H1 (cell line): ENCODE data around the gene CSRP1. TPM values are rescaled to one million over a fixed set of nuclear protein-coding genes. Genes with fewer than 3 reads are reported as not detected.

Source experiments
- CTCF ChIA-PET: fragments of 300-600 bp; sonication (Branson Sonifier 250); formaldehyde crosslinking; loops from one replicate; lab custom pipeline; 2021; ENCODE audit not compliant: partially characterized antibody; lab: Charles Lee
- POLR2A ChIA-PET: fragments of 300-600 bp; sonication (Branson Sonifier 250); formaldehyde crosslinking; loops from one replicate; lab custom pipeline; 2021; ENCODE audit warnings: inconsistent platforms; ENCODE audit not compliant: partially characterized antibody; lab: Charles Lee
- DNase-seq, 2 experiments: peaks; one replicate each; pipeline versions ENCODE4 v3.0.0 to v3.0.0-alpha.2; 2010 to 2022; ENCODE audit warnings: low spot score in 2 of 2, low read depth in 1 of 2, mixed read lengths in 1 of 2
- FAIRE-seq: peaks from 2 replicates; lab custom pipeline; 2011; peaks lifted over from hg19 to GRCh38; lab: Jason Lieb, UNC
- H2AFZ ChIP-seq: 2 replicates; pipeline ENCODE4 v1.8.1; 2012; ENCODE audit warnings: low read length, inconsistent platforms
- H2AK5ac ChIP-seq: 2 replicates; pipeline ENCODE4 v1.6.1; 2013; ENCODE audit warnings: low read depth, low read length
- H2BK120ac ChIP-seq: replicated peaks from 2 replicates; pipeline ENCODE3; 2013; ENCODE audit warnings: low read depth, low read length, inconsistent platforms
- H2BK12ac ChIP-seq: 2 replicates; pipeline ENCODE4 v1.6.1; 2013; ENCODE audit warnings: low read depth, low read length
- H2BK15ac ChIP-seq: 2 replicates; pipeline ENCODE4 v1.6.1; 2013; ENCODE audit warnings: low read length
- H2BK20ac ChIP-seq: 2 replicates; pipeline ENCODE4 v1.6.1; 2013; ENCODE audit warnings: low read length
- H2BK5ac ChIP-seq: 2 replicates; pipeline ENCODE4 v1.6.1; 2013; ENCODE audit warnings: low read depth, low read length
- H3K14ac ChIP-seq: 2 replicates; pipeline ENCODE4 v1.6.1; 2013; ENCODE audit warnings: inconsistent platforms; ENCODE audit not compliant: insufficient read length
- H3K18ac ChIP-seq: 2 replicates; pipeline ENCODE4 v1.6.1; 2013; ENCODE audit warnings: low read length; ENCODE audit errors: extremely low read depth
- H3K23ac ChIP-seq: 2 replicates; pipeline ENCODE4 v1.6.1; 2013; ENCODE audit warnings: inconsistent platforms; ENCODE audit not compliant: insufficient read length
- H3K23me2 ChIP-seq: 2 replicates; pipeline ENCODE4 v1.6.1; 2013; ENCODE audit warnings: low read depth, low read length
- H3K27ac ChIP-seq: 2 replicates; pipeline ENCODE4 v1.6.1; 2011; ENCODE audit warnings: low read depth, low read length, inconsistent platforms
- H3K27me3 ChIP-seq, 4 experiments: replicated peaks in 1 of 4; 1 replicate in 1 of 4; 2 replicates in 3 of 4; pipeline versions ENCODE4 v1.6.1 to v1.8.1; 2011 to 2013; ENCODE audit warnings: low read length in 3 of 4, mild to moderate bottlenecking in 3 of 4, inconsistent platforms in 2 of 4, mixed read lengths in 2 of 4, moderate library complexity in 1 of 4; ENCODE audit not compliant: control insufficient read depth in 3 of 4, insufficient read depth in 3 of 4; ENCODE audit errors: extremely low read depth in 1 of 4
- H3K36me3 ChIP-seq, 4 experiments: 2 replicates each; pipeline versions ENCODE4 v1.6.1 to v1.8.1; 2011 to 2013; ENCODE audit warnings: mild to moderate bottlenecking in 4 of 4, low read length in 3 of 4, moderate library complexity in 2 of 4, control low read depth in 1 of 4, inconsistent platforms in 1 of 4; ENCODE audit not compliant: insufficient read depth in 4 of 4, control insufficient read depth in 2 of 4
- H3K4ac ChIP-seq: replicated peaks from 2 replicates; pipeline ENCODE3; 2013; ENCODE audit warnings: low read length, low read depth, mixed read lengths, inconsistent platforms; ENCODE audit not compliant: insufficient read length
- H3K4me1 ChIP-seq, 4 experiments: replicated peaks in 1 of 4; 1 replicate in 1 of 4; 2 replicates in 3 of 4; pipeline versions ENCODE4 v1.6.1 to v1.8.1; 2011 to 2013; ENCODE audit warnings: low read length in 3 of 4, inconsistent platforms in 2 of 4, mixed read lengths in 1 of 4; ENCODE audit not compliant: insufficient read depth in 4 of 4, control insufficient read depth in 3 of 4
- H3K4me2 ChIP-seq, 2 experiments: 2 replicates each; pipeline versions ENCODE4 v1.6.1 to v1.8.1; 2011 to 2013; ENCODE audit warnings: low read depth in 2 of 2, low read length in 2 of 2, control low read depth in 1 of 2, inconsistent platforms in 1 of 2, mild to moderate bottlenecking in 1 of 2; ENCODE audit not compliant: insufficient read depth in 1 of 2
- H3K4me3 ChIP-seq, 4 experiments: fragments of 200-600, 300-600 bp in 1 of 4; sonication (generic), shearing (Covaris generic), sonication (Bioruptor Twin) in 1 of 4; 2 replicates each; pipeline versions ENCODE4 v1.5.1 to v1.8.1; 2011 to 2016; ENCODE audit warnings: low read length in 4 of 4, low read depth in 3 of 4, control low read depth in 2 of 4, inconsistent platforms in 2 of 4, mild to moderate bottlenecking in 2 of 4, mixed read lengths in 1 of 4, moderate library complexity in 1 of 4; ENCODE audit not compliant: insufficient read depth in 2 of 4; ENCODE audit errors: extremely low read depth in 1 of 4
- H3K56ac ChIP-seq: replicated peaks from 2 replicates; pipeline ENCODE3; 2013; ENCODE audit warnings: low read depth, mild to moderate bottlenecking, mixed read lengths, low read length, inconsistent platforms; ENCODE audit not compliant: insufficient read length
- H3K79me1 ChIP-seq: 2 replicates; pipeline ENCODE4 v1.6.1; 2013; ENCODE audit warnings: low read depth, low read length, control low read depth
- H3K79me2 ChIP-seq, 2 experiments: 2 replicates each; pipeline versions ENCODE4 v1.6.1 to v1.8.1; 2012 to 2013; ENCODE audit warnings: low read length in 2 of 2, mild to moderate bottlenecking in 2 of 2, inconsistent platforms in 1 of 2; ENCODE audit not compliant: insufficient read depth in 2 of 2, control insufficient read depth in 1 of 2
- H3K9ac ChIP-seq, 4 experiments: replicated peaks in 1 of 4; 1 replicate in 1 of 4; 2 replicates in 3 of 4; pipeline versions ENCODE4 v1.6.1 to v1.8.1; 2011 to 2013; ENCODE audit warnings: low read depth in 3 of 4, low read length in 3 of 4, control low read depth in 2 of 4, mild to moderate bottlenecking in 2 of 4, moderate library complexity in 2 of 4, inconsistent platforms in 1 of 4; ENCODE audit errors: extremely low read depth in 1 of 4
- H3K9me3 ChIP-seq, 2 experiments: 2 replicates each; pipeline versions ENCODE4 v1.6.1 to v1.8.1; 2012 to 2013; ENCODE audit warnings: mild to moderate bottlenecking in 2 of 2, moderate library complexity in 2 of 2, control low read depth in 1 of 2, inconsistent platforms in 1 of 2, low read depth in 1 of 2, low read length in 1 of 2, mixed read lengths in 1 of 2; ENCODE audit not compliant: insufficient read depth in 2 of 2
- H4K20me1 ChIP-seq, 2 experiments: replicated peaks in 1 of 2; 2 replicates each; pipeline versions ENCODE3 to v1.8.1; 2011 to 2013; ENCODE audit warnings: inconsistent platforms in 2 of 2, low read length in 2 of 2, mild to moderate bottlenecking in 1 of 2; ENCODE audit not compliant: insufficient read depth in 2 of 2, control insufficient read depth in 1 of 2
- H4K5ac ChIP-seq: 2 replicates; pipeline ENCODE4 v1.6.1; 2013; ENCODE audit warnings: low read length, low read depth, mixed read lengths, inconsistent platforms; ENCODE audit not compliant: insufficient read length
- H4K8ac ChIP-seq: 2 replicates; pipeline ENCODE4 v1.8.0; 2013; ENCODE audit warnings: mild to moderate bottlenecking, moderate library complexity, low read length, inconsistent platforms; ENCODE audit not compliant: insufficient read depth; ENCODE audit errors: extremely low read depth
- H4K91ac ChIP-seq: replicated peaks from 2 replicates; pipeline ENCODE3; 2013; ENCODE audit warnings: low read length, mixed read lengths, inconsistent platforms; ENCODE audit not compliant: insufficient read length
- CTBP2 ChIP-seq: IDR thresholded peaks from 2 replicates; pipeline ENCODE4 v1.7.0; 2011; ENCODE audit warnings: borderline replicate concordance, mild to moderate bottlenecking, moderate library complexity, mixed read lengths, low read length; ENCODE audit not compliant: insufficient read depth, insufficient read length
- GABPA ChIP-seq: IDR thresholded peaks from 2 replicates; pipeline ENCODE4 v1.6.1; 2011; ENCODE audit warnings: mild to moderate bottlenecking, low read length, moderate library complexity, borderline replicate concordance; ENCODE audit not compliant: insufficient read depth
- KDM4A ChIP-seq: IDR thresholded peaks from one replicate; pipeline ENCODE4 v1.7.1; 2012; ENCODE audit warnings: low read depth, mild to moderate bottlenecking, moderate library complexity, low read length, inconsistent platforms; ENCODE audit not compliant: severe bottlenecking
- RAD21 ChIP-seq, 2 experiments: IDR thresholded peaks in 1 of 2; conservative IDR thresholded peaks in 1 of 2; 2 replicates each; pipeline ENCODE4 v1.6.1; 2011; ENCODE audit warnings: low read depth in 2 of 2, low read length in 2 of 2, improper control_type of control experiment in 1 of 2, inconsistent platforms in 1 of 2, mild to moderate bottlenecking in 1 of 2, moderate library complexity in 1 of 2
- RFX5 ChIP-seq: IDR thresholded peaks from 2 replicates; pipeline ENCODE4 v1.6.1; 2011; ENCODE audit warnings: low read depth, low read length, improper control_type of control experiment, borderline replicate concordance
- RXRA ChIP-seq: IDR thresholded peaks from 2 replicates; pipeline ENCODE4 v1.6.1; 2011; ENCODE audit warnings: low read depth, mild to moderate bottlenecking, low read length, moderate library complexity; ENCODE audit not compliant: insufficient read depth
- WGBS, 2 experiments: shearing (Covaris generic) in 1 of 2; methylation state at CpG; one replicate each; pipeline versions ENCODE4 v1.1.6 to v1.1.7; 2013 to 2015; ENCODE audit warnings: low lambda C conversion rate in 2 of 2, mixed read lengths in 2 of 2, inconsistent platforms in 1 of 2, low coverage in 1 of 2, missing lambda C conversion rate in 1 of 2; ENCODE audit not compliant: insufficient replicate concordance in 2 of 2, insufficient coverage in 1 of 2, insufficient read length in 1 of 2; ENCODE audit errors: extremely low coverage in 1 of 2, missing lambda C conversion rate in 1 of 2; 5-methylcytosine and 5-hydroxymethylcytosine counted together
- polyA plus RNA-seq, 7 experiments: library from polyadenylated mRNA; depleted of rRNA in 3 of 7; stranded (reverse) in 5 of 7; unstranded in 2 of 7; fragments of >200 nt in 5 of 7; fragments of 200-250 nt in 2 of 7; gene quantifications; 1 replicate in 5 of 7; 2 replicates in 1 of 7; 4 replicates in 1 of 7; pipeline versions ENCODE4 v1.2.1 to v1.2.3, GENCODE V29; 2011 to 2013; ENCODE audit warnings: missing spikeins in 2 of 7, mixed read lengths in 2 of 7
- total RNA-seq: library from RNA; stranded (reverse); fragmentation: NEBNext Ultra II Directional; extraction: Animal tissue kit (Norgen Biotek cat#: 25700); gene quantifications from 2 replicates; pipeline ENCODE4 v1.2.1, GENCODE V29; 2021

The CSRP1 gene
- total and polyA plus RNA-seq, 2 of the 8 experiments (the other 6 are each of a cell fraction or from before 2014, with no cell fraction given): 14.2 to 22.3 TPM

GRCh38 chr1:201482755-201483154 is 24.2 kb downstream of the CSRP1 start:
- peaks cover 0 to 12% (median 7%) of the 10 kb centered on the region in 4 experiments; a peak in 5 of 7 replicates for H3K27me3 ChIP-seq
- H2BK12ac ChIP-seq: no peak overlapping the region
- no peaks in the 10 kb centered on the region; a peak in 1 of 8 replicates for H3K36me3 ChIP-seq
- H3K23me2 ChIP-seq: peaks cover 9% of the 10 kb centered on the region; the same call in 1 of the 2 replicates
- DNase-seq: no peak
- TF ChIP-seq RFX5 (no peak), GABPA (no peak), CTBP2 (no peak), KDM4A (no peak), RXRA (no peak), RAD21 (IDR thresholded peaks at IDR 0.05 in 1 of 2, conservative IDR thresholded peaks at IDR 0.05 in 1 of 2; ENCODE audit: low read depth in 2 of 2, low read length in 2 of 2) (no peak)
- TF ChIP-seq, all 59 proteins: peak for 0
- Histone ChIP-seq H2AK5ac (peak overlapping the region; percentile 58; the same call in 1 of the 2 replicates), H3K23ac (no peak overlapping the region), H3K4me1 (peaks cover 0 to 5% (median 2%) of the 10 kb centered on the region in 4 experiments; a peak in 4 of 7 replicates), H3K4ac (no peak overlapping the region), H3K14ac (no peak overlapping the region), H3K56ac (no peak overlapping the region), H4K20me1 (no peaks in the 10 kb centered on the region), H3K79me1 (no peaks in the 10 kb centered on the region), H3K18ac (no peak overlapping the region), H2AFZ (peak overlapping the region; percentile 84; the same call in 1 of the 2 replicates), H2BK5ac (no peak overlapping the region), H2BK15ac (no peak overlapping the region), H3K9me3 (no peaks in the 10 kb centered on the region), H4K91ac (peak overlapping the region; percentile 27), H4K8ac (no peak overlapping the region; the same call in 1 of the 2 replicates), H3K79me2 (no peaks in the 10 kb centered on the region), H2BK120ac (no peak overlapping the region), H4K5ac (no peak overlapping the region), H3K4me3 (no peak overlapping the region), H3K4me2 (no peak overlapping the region), H3K27ac (no peak overlapping the region), H2BK20ac (0 out of 2 replicates have a peak overlapping the region, but pooled peaks have one; percentile 72), H3K9ac (no peak overlapping the region)
- no peak for FAIRE-seq
- ChIA-PET POLR2A (interaction anchor here (1.4 to 5.4 kb wide), 4 partner anchors 14 to 398 kb away, joined by 3 to 30 read pairs (median 6); partner anchors contain the start of gene PHLDA3), CTCF (interaction anchor here (0.7 to 16.7 kb wide), 40 partner anchors 10 to 312 kb away, joined by 3 to 445 read pairs (median 6); partner anchors contain the start of genes CSRP1, NAV1 and PHLDA3)
- WGBS, 2 experiments: 84% methylated on average over 5 of the region's 5 CpGs; no CpG with 5 or more reads in 1 of the 2 experiments
